Posterior vena cava (tissue), 2 donors: ENCODE data around the gene DPH3. TPM values are rescaled to one million over a fixed set of nuclear protein-coding genes. Genes with fewer than 3 reads are reported as not detected.

Experiments
- DNase-seq: peaks from one replicate; pipeline ENCODE4 v3.0.0-alpha.2; 2020; ENCODE audit warnings: low spot score
- intact Hi-C, 2 donors: fragments of 100-400 bp; cut with DNase I; formaldehyde crosslinking; loops; one replicate each; pipeline versions ENCODE4 v1.14.1 to v1.14.2; 2022 to 2023
- total RNA-seq, 2 donors: library from RNA; stranded (reverse); fragmentation: NEBNext Ultra II Directional; extraction: Animal tissue kit (Norgen Biotek cat#: 25700); gene quantifications; one replicate each; pipeline ENCODE4 v1.2.1, GENCODE V29; 2021
- donor health status: DM: yes; HTN: yes; CAD: no.
- donor health status: DM: yes; HTN: yes; CAD: no.

The DPH3 gene
- total RNA-seq, 2 donors from 2014 or later, result 35.4 to 47.1 TPM

GRCh38 chr3:16297997-16298885, 33.5 kb upstream of the DPH3 start:
- no peak for DNase-seq
- intact Hi-C loops, result no loop called here

- DNase-seq, result no peak
- intact Hi-C loops, result no loop called here
Observed at GRCh38 chr3:16295298-16295890, 30.7 kb upstream of the DPH3 start.

- intact Hi-C loops, result no loop called here
- no peak for DNase-seq
Observed at GRCh38 chr3:16294844-16295243, 30.1 kb upstream of the DPH3 start.

- intact Hi-C loops, result no loop called here
- no peak for DNase-seq
Observed at GRCh38 chr3:16290827-16291196, 26.1 kb upstream of the DPH3 start.

- DNase-seq, result no peak
- intact Hi-C loops, result no loop called here
Observed at GRCh38 chr3:16290007-16290826, 25.5 kb upstream of the DPH3 start.

- intact Hi-C loops, result loop anchor here in 1 of 2 donors (5.0 kb wide), 1 partner anchor 843 kb away; no protein-coding TSS in a partner anchor
- DNase-seq, result no peak
Observed at GRCh38 chr3:16289144-16289889, 24.6 kb upstream of the DPH3 start.

GRCh38 chr3:16288664-16289063, 23.9 kb upstream of the DPH3 start:
- intact Hi-C loops, result loop anchor here in 1 of 2 donors (5.0 kb wide), 1 partner anchor 844 kb away; no protein-coding TSS in a partner anchor
- no peak for DNase-seq

- no peak for DNase-seq
- intact Hi-C loops, result loop anchor here in 1 of 2 donors (5.0 kb wide), 1 partner anchor 845 kb away; no protein-coding TSS in a partner anchor
Observed at GRCh38 chr3:16286751-16287543, 22.2 kb upstream of the DPH3 start.

- intact Hi-C loops, result loop anchor here in 1 of 2 donors (5.0 kb wide), 1 partner anchor 846 kb away; no protein-coding TSS in a partner anchor
- no peak for DNase-seq
Observed at GRCh38 chr3:16286161-16286560, 21.4 kb upstream of the DPH3 start.

GRCh38 chr3:16284633-16285032, 19.9 kb upstream of the DPH3 start:
- intact Hi-C loops, result loop anchor here (5.0 kb wide), 2 partner anchors 268 to 848 kb away; no protein-coding TSS in a partner anchor
- no peak for DNase-seq

GRCh38 chr3:16280671-16281070, 15.9 kb upstream of the DPH3 start:
- no peak for DNase-seq
- intact Hi-C loops, result loop anchor here (5.0 kb wide), 1 partner anchor 272 kb away; no protein-coding TSS in a partner anchor

- DNase-seq, result no peak
- intact Hi-C loops, result no loop called here
Observed at GRCh38 chr3:16279010-16279801, 14.5 kb upstream of the DPH3 start.

GRCh38 chr3:16277471-16277870, 12.7 kb upstream of the DPH3 start:
- no peak for DNase-seq

GRCh38 chr3:16273867-16274266, 9.1 kb upstream of the DPH3 start:
- no peak for DNase-seq
- intact Hi-C loops, result loop anchor here in 1 of 2 donors (5.0 kb wide), 1 partner anchor 942 kb away; the partner anchor contains the start of gene SH3BP5

More at GRCh38 chr3:16277471-16277870, 12.7 kb upstream of the DPH3 start:
- intact Hi-C loops, result no loop called here

- intact Hi-C loops, result loop anchor here in 1 of 2 donors (5.0 kb wide), 1 partner anchor 940 kb away; the partner anchor contains the start of gene SH3BP5
Observed at GRCh38 chr3:16272588-16272987, 7.8 kb upstream of the DPH3 start.

GRCh38 chr3:16270855-16271254, 6.1 kb upstream of the DPH3 start:
- no peak for DNase-seq
- intact Hi-C loops, result loop anchor here in 1 of 2 donors (5.0 kb wide), 1 partner anchor 939 kb away; the partner anchor contains the start of gene SH3BP5

More at GRCh38 chr3:16272588-16272987, 7.8 kb upstream of the DPH3 start:
- DNase-seq, result no peak

GRCh38 chr3:16266714-16267113, 2.0 kb upstream of the DPH3 start:
- no peak for DNase-seq
- intact Hi-C loops, result no loop called here
